A549 treated with DMSO at 1 μM for 4 hours (cell line): ENCODE results near the gene MACO1. TPM values are rescaled to one million over a fixed set of nuclear protein-coding genes. Genes with fewer than 3 reads are reported as not detected.

Source experiments
- total RNA-seq: library from RNA; stranded (reverse); fragments of 200-300 nt; extraction: Qiagen RNA extraction; gene quantifications from 5 replicates; pipeline ENCODE4 v1.2.3, GENCODE V29; 2022; ENCODE audit warnings: low read depth

The MACO1 gene, protein sequence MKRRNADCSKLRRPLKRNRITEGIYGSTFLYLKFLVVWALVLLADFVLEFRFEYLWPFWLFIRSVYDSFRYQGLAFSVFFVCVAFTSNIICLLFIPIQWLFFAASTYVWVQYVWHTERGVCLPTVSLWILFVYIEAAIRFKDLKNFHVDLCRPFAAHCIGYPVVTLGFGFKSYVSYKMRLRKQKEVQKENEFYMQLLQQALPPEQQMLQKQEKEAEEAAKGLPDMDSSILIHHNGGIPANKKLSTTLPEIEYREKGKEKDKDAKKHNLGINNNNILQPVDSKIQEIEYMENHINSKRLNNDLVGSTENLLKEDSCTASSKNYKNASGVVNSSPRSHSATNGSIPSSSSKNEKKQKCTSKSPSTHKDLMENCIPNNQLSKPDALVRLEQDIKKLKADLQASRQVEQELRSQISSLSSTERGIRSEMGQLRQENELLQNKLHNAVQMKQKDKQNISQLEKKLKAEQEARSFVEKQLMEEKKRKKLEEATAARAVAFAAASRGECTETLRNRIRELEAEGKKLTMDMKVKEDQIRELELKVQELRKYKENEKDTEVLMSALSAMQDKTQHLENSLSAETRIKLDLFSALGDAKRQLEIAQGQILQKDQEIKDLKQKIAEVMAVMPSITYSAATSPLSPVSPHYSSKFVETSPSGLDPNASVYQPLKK
- 8.6 to 11.1 TPM (median 10.3 TPM) in 5 replicates for total RNA-seq

GRCh38 chr1:25430073-25430966, at the start of gene MACO1:
TSS of gene MACO1 (plus strand) at chr1:25430897. CDS start at chr1:25431099, 202 bp downstream.

GRCh38 chr1:25420715-25421114, 10.0 kb upstream of the MACO1 start, which contains the start of gene RHCE:
TSS of gene RHCE (minus strand) at chr1:25420825. CDS start at chr1:25420786, 39 bp downstream.

GRCh38 chr1:25543425-25544242, 112.9 kb downstream of the MACO1 start, which contains the start of gene LDLRAP1:
TSS of gene LDLRAP1 (plus strand) at chr1:25543606. CDS start at chr1:25543699, 93 bp downstream.

Other genes starting within 250 kb of the MACO1 start
- gene SYF2, start 198.4 kb upstream of the MACO1 start, total RNA-seq: 36.7 to 44.0 TPM (median 38.1 TPM) in 5 replicates
- gene RSRP1, start 183.4 kb upstream of the MACO1 start, total RNA-seq: 13.0 to 27.1 TPM (median 25.4 TPM) in 5 replicates
- not detected in 5 replicates for gene RHD, start 158.4 kb upstream of the MACO1 start, total RNA-seq
- gene TMEM50A, start 92.6 kb upstream of the MACO1 start, total RNA-seq: 70.9 to 85.9 TPM (median 75.2 TPM) in 5 replicates
- gene RHCE, start 10.1 kb upstream of the MACO1 start, total RNA-seq: 0.09 to 0.19 TPM (median 0.13 TPM) in 3 of 5 replicates, not detected in the others
- 6.9 to 12.8 TPM (median 9.6 TPM) in 5 replicates for gene LDLRAP1, start 112.7 kb downstream of the MACO1 start, total RNA-seq
- 0.21 to 0.30 TPM (median 0.24 TPM) in 5 replicates for gene MAN1C1, start 185.9 kb downstream of the MACO1 start, total RNA-seq